H1 (cell line): ENCODE measurements around the gene PEPD. TPM values are rescaled to one million over a fixed set of nuclear protein-coding genes. Genes with fewer than 3 reads are reported as not detected.

ENCODE experiments used
- CHD7 ChIP-seq: fragments of 300-600 bp; sonication (generic); IDR thresholded peaks from 2 replicates; pipeline ENCODE4 v1.7.1; 2012; ENCODE audit warnings: low read length, moderate library complexity, mild to moderate bottlenecking, inconsistent platforms; ENCODE audit not compliant: insufficient replicate concordance
- FOSL1 ChIP-seq: IDR thresholded peaks from 2 replicates; pipeline ENCODE4 v1.6.1; 2011; ENCODE audit warnings: mild to moderate bottlenecking, low read depth, low read length, moderate library complexity; ENCODE audit not compliant: insufficient read depth
- MAFK ChIP-seq: IDR thresholded peaks from 2 replicates; pipeline ENCODE4 v1.6.1; 2012; ENCODE audit warnings: low read depth, mild to moderate bottlenecking, improper control_type of control experiment, low read length
- RAD21 ChIP-seq, 2 experiments: IDR thresholded peaks in 1 of 2; conservative IDR thresholded peaks in 1 of 2; 2 replicates each; pipeline ENCODE4 v1.6.1; 2011; ENCODE audit warnings: low read depth in 2 of 2, low read length in 2 of 2, improper control_type of control experiment in 1 of 2, inconsistent platforms in 1 of 2, mild to moderate bottlenecking in 1 of 2, moderate library complexity in 1 of 2
- SP2 ChIP-seq: IDR thresholded peaks from 2 replicates; pipeline ENCODE4 v1.6.1; 2012; ENCODE audit warnings: mild to moderate bottlenecking, low read length, inconsistent platforms
- polyA plus RNA-seq, 7 experiments: library from polyadenylated mRNA; depleted of rRNA in 3 of 7; stranded (reverse) in 5 of 7; unstranded in 2 of 7; fragments of >200 nt in 5 of 7; fragments of 200-250 nt in 2 of 7; gene quantifications; 1 replicate in 5 of 7; 2 replicates in 1 of 7; 4 replicates in 1 of 7; pipeline versions ENCODE4 v1.2.1 to v1.2.3, GENCODE V29; 2011 to 2013; ENCODE audit warnings: missing spikeins in 2 of 7, mixed read lengths in 2 of 7
- total RNA-seq: library from RNA; stranded (reverse); fragmentation: NEBNext Ultra II Directional; extraction: Animal tissue kit (Norgen Biotek cat#: 25700); gene quantifications from 2 replicates; pipeline ENCODE4 v1.2.1, GENCODE V29; 2021

Gene PEPD
- total and polyA plus RNA-seq, 2 of the 8 experiments (the other 6 are each of a cell fraction or from before 2014, with no cell fraction given): 84.1 to 178 TPM

- TF ChIP-seq RAD21 (IDR thresholded peaks at IDR 0.05 in 1 of 2, conservative IDR thresholded peaks at IDR 0.05 in 1 of 2; ENCODE audit: low read depth in 2 of 2, low read length in 2 of 2): no peak
- TF ChIP-seq SP2: no peak
- TF ChIP-seq CHD7: no peak
- no peak for TF ChIP-seq MAFK
- no peak for TF ChIP-seq FOSL1
These were observed 84.2 kb downstream of the PEPD start (continued) for GRCh38 chr19:33437393-33437820.
